Vagina (tissue), 2 donors: Measurements from ENCODE around the gene TRAPPC3L.

Source experiments
- POLR2A ChIP-seq, 2 donors: fragments of 450-650 bp; IDR thresholded peaks; one replicate each; pipeline ENCODE4 v1.6.1; 2017; ENCODE audit warnings: antibody characterized with exemption in 2 of 2, mild to moderate bottlenecking in 2 of 2, moderate library complexity in 2 of 2
- POLR2AphosphoS5 ChIP-seq, 2 donors: sonication (generic); formaldehyde crosslinking; IDR thresholded peaks; one replicate each; pipeline ENCODE4 v1.9.0; 2017; ENCODE audit warnings: antibody characterized with exemption in 2 of 2, mild to moderate bottlenecking in 2 of 2, low read depth in 1 of 2; ENCODE audit not compliant: insufficient read depth in 1 of 2
- TF ChIP-seq, protein P1 (sequence below), 3 experiments: fragments of 450-650 bp in 2 of 3; fragments of 200-600 bp in 1 of 3; sonication (generic) in 1 of 3; IDR thresholded peaks; one replicate each; pipeline ENCODE4 v1.5.1; 2017 to 2019; ENCODE audit warnings: antibody characterized with exemption in 3 of 3, mild to moderate bottlenecking in 2 of 3, moderate library complexity in 2 of 3

- TF ChIP-seq, protein P1, sequence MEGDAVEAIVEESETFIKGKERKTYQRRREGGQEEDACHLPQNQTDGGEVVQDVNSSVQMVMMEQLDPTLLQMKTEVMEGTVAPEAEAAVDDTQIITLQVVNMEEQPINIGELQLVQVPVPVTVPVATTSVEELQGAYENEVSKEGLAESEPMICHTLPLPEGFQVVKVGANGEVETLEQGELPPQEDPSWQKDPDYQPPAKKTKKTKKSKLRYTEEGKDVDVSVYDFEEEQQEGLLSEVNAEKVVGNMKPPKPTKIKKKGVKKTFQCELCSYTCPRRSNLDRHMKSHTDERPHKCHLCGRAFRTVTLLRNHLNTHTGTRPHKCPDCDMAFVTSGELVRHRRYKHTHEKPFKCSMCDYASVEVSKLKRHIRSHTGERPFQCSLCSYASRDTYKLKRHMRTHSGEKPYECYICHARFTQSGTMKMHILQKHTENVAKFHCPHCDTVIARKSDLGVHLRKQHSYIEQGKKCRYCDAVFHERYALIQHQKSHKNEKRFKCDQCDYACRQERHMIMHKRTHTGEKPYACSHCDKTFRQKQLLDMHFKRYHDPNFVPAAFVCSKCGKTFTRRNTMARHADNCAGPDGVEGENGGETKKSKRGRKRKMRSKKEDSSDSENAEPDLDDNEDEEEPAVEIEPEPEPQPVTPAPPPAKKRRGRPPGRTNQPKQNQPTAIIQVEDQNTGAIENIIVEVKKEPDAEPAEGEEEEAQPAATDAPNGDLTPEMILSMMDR (IDR thresholded peaks at IDR 0.05), result no peak
- no peak for TF ChIP-seq POLR2A (IDR thresholded peaks at IDR 0.05)
- no peak for TF ChIP-seq POLR2AphosphoS5 (IDR thresholded peaks at IDR 0.05; ENCODE audit: insufficient read depth in 1 of 2, low read depth in 1 of 2)
Observed at GRCh38 chr6:116512734-116513133, 32.8 kb downstream of the TRAPPC3L start.
